IMR-90 (cell line): ENCODE data around the gene KIF3A. TPM values are rescaled to one million over a fixed set of nuclear protein-coding genes. Genes with fewer than 3 reads are reported as not detected.

Experiments used
- ATAC-seq: fragments of 200-7000 bp; cut with Tn5 transposase; 2 replicates; pipeline ENCODE4 v1.9.1; 2020; ENCODE audit warnings: low read depth, mild to moderate bottlenecking, moderate library complexity
- BruUV-seq: library from RNA; stranded (reverse); fragments of 400-500 nt; replicated peaks from 2 replicates; lab custom pipeline; 2021; lab: Mats Ljungman, UMichigan
- CTCF ChIA-PET: fragments of 300-600 bp; formaldehyde crosslinking; extraction: SDS; loops from one replicate; lab custom pipeline; 2021; ENCODE audit warnings: antibody characterized with exemption; lab: Yijun Ruan, JAX
- POLR2A ChIA-PET: fragments of 300-600 bp; sonication (Branson Sonifier 250); formaldehyde crosslinking; loops from one replicate; lab custom pipeline; 2022; ENCODE audit warnings: antibody characterized with exemption; ENCODE audit not compliant: unreplicated experiment; lab: Charles Lee
- DNase-seq: peaks from one replicate; pipeline ENCODE4 v3.0.0; 2013
- H2AFZ ChIP-seq: replicated peaks from 2 replicates; pipeline ENCODE3; 2013; ENCODE audit warnings: low read length, mild to moderate bottlenecking; ENCODE audit not compliant: poor library complexity
- H2AK5ac ChIP-seq: 2 replicates; pipeline ENCODE4 v1.6.1; 2013; ENCODE audit warnings: low read depth, low read length, inconsistent platforms
- H2AK9ac ChIP-seq: replicated peaks from 2 replicates; pipeline ENCODE3; 2013; ENCODE audit warnings: mild to moderate bottlenecking, low read depth, low read length, moderate library complexity; ENCODE audit not compliant: poor library complexity
- H2BK120ac ChIP-seq: 2 replicates; pipeline ENCODE4 v1.6.1; 2013; ENCODE audit warnings: low read depth, low read length, inconsistent platforms
- H2BK15ac ChIP-seq: 3 replicates; pipeline ENCODE4 v1.6.1; 2013; ENCODE audit warnings: low read depth, low read length, inconsistent platforms
- H2BK20ac ChIP-seq: 2 replicates; pipeline ENCODE4 v1.6.1; 2013; ENCODE audit warnings: low read depth, mild to moderate bottlenecking, inconsistent platforms, low read length, moderate library complexity
- H2BK5ac ChIP-seq: 2 replicates; pipeline ENCODE4 v1.6.1; 2013; ENCODE audit warnings: mild to moderate bottlenecking, low read depth, low read length, inconsistent platforms; ENCODE audit not compliant: poor library complexity, severe bottlenecking
- H3K14ac ChIP-seq: replicated peaks from 2 replicates; pipeline ENCODE4 v1.6.1; 2013; ENCODE audit warnings: low read depth, low read length, inconsistent platforms
- H3K18ac ChIP-seq: 2 replicates; pipeline ENCODE4 v1.6.1; 2013; ENCODE audit warnings: low read depth, low read length, control low read depth
- H3K23ac ChIP-seq: 2 replicates; pipeline ENCODE4 v1.6.1; 2013; ENCODE audit warnings: low read depth, low read length, inconsistent platforms
- H3K27ac ChIP-seq: 2 replicates; pipeline ENCODE4 v1.5.1; 2013; ENCODE audit warnings: mild to moderate bottlenecking, control low read depth, low read length; ENCODE audit not compliant: insufficient read depth
- H3K27me3 ChIP-seq: 2 replicates; pipeline ENCODE4 v1.6.1; 2013; ENCODE audit warnings: low read length; ENCODE audit not compliant: control insufficient read depth, insufficient read depth
- H3K36me3 ChIP-seq: 2 replicates; pipeline ENCODE4 v1.6.1; 2013; ENCODE audit warnings: low read length, mixed read lengths; ENCODE audit not compliant: control insufficient read depth, insufficient read depth
- H3K4ac ChIP-seq: 2 replicates; pipeline ENCODE4 v1.6.1; 2013; ENCODE audit warnings: low read depth, low read length, inconsistent platforms
- H3K4me1 ChIP-seq: 2 replicates; pipeline ENCODE4 v1.6.1; 2013; ENCODE audit warnings: low read length, mixed read lengths; ENCODE audit not compliant: control insufficient read depth, insufficient read depth
- H3K4me2 ChIP-seq: 2 replicates; pipeline ENCODE4 v1.6.1; 2013; ENCODE audit warnings: low read depth, mild to moderate bottlenecking, control low read depth, low read length, moderate library complexity
- H3K4me3 ChIP-seq: 2 replicates; pipeline ENCODE4 v1.5.1; 2013; ENCODE audit warnings: low read depth, mild to moderate bottlenecking, control low read depth, low read length, moderate library complexity; ENCODE audit not compliant: insufficient read depth
- H3K56ac ChIP-seq: 2 replicates; pipeline ENCODE4 v1.6.1; 2013; ENCODE audit warnings: low read length, inconsistent platforms; ENCODE audit not compliant: insufficient read depth; ENCODE audit errors: extremely low read depth
- H3K79me1 ChIP-seq, 2 experiments: 2 replicates each; pipeline ENCODE4 v1.6.1; 2013; ENCODE audit warnings: low read length in 2 of 2, inconsistent platforms in 1 of 2, low read depth in 1 of 2
- H3K9ac ChIP-seq: 2 replicates; pipeline ENCODE4 v1.6.1; 2013; ENCODE audit warnings: low read depth, low read length, control low read depth
- H3K9me1 ChIP-seq: 2 replicates; pipeline ENCODE4 v1.6.1; 2013; ENCODE audit warnings: low read length, inconsistent platforms; ENCODE audit not compliant: insufficient read depth
- H3K9me3 ChIP-seq: 2 replicates; pipeline ENCODE4 v1.6.1; 2013; ENCODE audit warnings: low read length; ENCODE audit not compliant: control insufficient read depth, insufficient read depth
- H4K20me1 ChIP-seq: 2 replicates; pipeline ENCODE4 v1.6.1; 2013; ENCODE audit warnings: low read length, inconsistent platforms; ENCODE audit not compliant: insufficient read depth
- H4K5ac ChIP-seq: 2 replicates; pipeline ENCODE4 v1.6.1; 2013; ENCODE audit warnings: mild to moderate bottlenecking, low read depth, low read length, control low read depth
- H4K8ac ChIP-seq, 2 experiments: 2 replicates each; pipeline ENCODE4 v1.6.1; 2013; ENCODE audit warnings: low read depth in 2 of 2, low read length in 2 of 2, control low read depth in 1 of 2, inconsistent platforms in 1 of 2
- H4K91ac ChIP-seq: 2 replicates; pipeline ENCODE4 v1.6.1; 2013; ENCODE audit warnings: low read depth, low read length, inconsistent platforms; ENCODE audit not compliant: insufficient read depth
- CEBPB ChIP-seq: IDR thresholded peaks from 2 replicates; pipeline ENCODE4 v1.6.1; 2012; ENCODE audit warnings: low read depth, low read length, improper control_type of control experiment
- CHD1 ChIP-seq: IDR thresholded peaks from 2 replicates; pipeline ENCODE4 v1.6.1; 2012; ENCODE audit warnings: low read depth, low read length, improper control_type of control experiment
- MAFK ChIP-seq: IDR thresholded peaks from 2 replicates; pipeline ENCODE4 v1.6.1; 2012; ENCODE audit warnings: low read depth, low read length, improper control_type of control experiment
- MXI1 ChIP-seq: IDR thresholded peaks from 2 replicates; pipeline ENCODE4 v1.6.1; 2012; ENCODE audit warnings: low read depth, mild to moderate bottlenecking, low read length, moderate library complexity, borderline replicate concordance
- POLR2A ChIP-seq: IDR thresholded peaks from 2 replicates; pipeline ENCODE4 v1.6.1; 2012; ENCODE audit warnings: mild to moderate bottlenecking, low read depth, low read length
- RAD21 ChIP-seq: IDR thresholded peaks from 2 replicates; pipeline ENCODE4 v1.6.1; 2012; ENCODE audit warnings: low read length, improper control_type of control experiment
- RCOR1 ChIP-seq: IDR thresholded peaks from 2 replicates; pipeline ENCODE4 v1.6.1; 2012; ENCODE audit warnings: mild to moderate bottlenecking, low read length, improper control_type of control experiment; ENCODE audit not compliant: insufficient replicate concordance
- RFX5 ChIP-seq: IDR thresholded peaks from 2 replicates; pipeline ENCODE4 v1.8.0; 2012; ENCODE audit warnings: low read depth, mild to moderate bottlenecking, low read length, moderate library complexity
- SMC3 ChIP-seq: fragments of 150-350 bp; IDR thresholded peaks from 2 replicates; pipeline ENCODE4 v1.6.1; 2016; ENCODE audit warnings: low read depth, mild to moderate bottlenecking, antibody characterized with exemption, low read length, moderate library complexity
- WGBS, 2 experiments: methylation state at CpG; one replicate each; pipeline versions ENCODE4 v1.1.5 to v1.1.7; 2013; ENCODE audit warnings: missing lambda C conversion rate in 2 of 2; ENCODE audit not compliant: insufficient read length in 1 of 2; ENCODE audit errors: extremely low coverage in 2 of 2; 5-methylcytosine and 5-hydroxymethylcytosine counted together
- dilution Hi-C: fragments of 300-500 bp; cut with HindIII; formaldehyde crosslinking; loops from one replicate; pipeline ENCODE4 v1.14.3; 2018; ENCODE audit warnings: low sequenced_read_pairs; ENCODE audit not compliant: unreplicated experiment
- in situ Hi-C: fragments of 300-500 bp; cut with MboI; formaldehyde crosslinking; loops from 3 replicates; pipeline ENCODE4 v1.14.3; 2019; ENCODE audit warnings: low sequenced_read_pairs, inconsistent platforms, mixed read lengths
- intact Hi-C: fragments of 100-400 bp; cut with micrococcal nuclease; formaldehyde crosslinking; loops from 2 replicates; pipeline ENCODE4 v1.10.0; 2022
- polyA plus RNA-seq, 3 experiments: library from polyadenylated mRNA; depleted of rRNA; stranded (reverse); fragments of >200 nt; gene quantifications; 2 replicates each; pipeline ENCODE4 v1.2.3, GENCODE V29; 2012; ENCODE audit warnings: low replicate concordance in 1 of 3
- total RNA-seq: library from RNA; depleted of rRNA; stranded (reverse); fragments of >200 nt; gene quantifications from 2 replicates; pipeline ENCODE4 v1.2.3, GENCODE V29; 2012
- TF ChIP-seq, protein P1 (sequence below): fragments of 150-350 bp; IDR thresholded peaks from 2 replicates; pipeline ENCODE4 v1.6.1; 2016; ENCODE audit warnings: low read depth, mild to moderate bottlenecking, low read length, moderate library complexity, borderline replicate concordance
- TF ChIP-seq, protein P2 (sequence below): fragments of 150-350 bp; IDR thresholded peaks from 2 replicates; pipeline ENCODE4 v1.6.1; 2017; ENCODE audit warnings: mild to moderate bottlenecking, antibody characterized with exemption, low read length, low read depth
- TF ChIP-seq, protein P3 (sequence below): conservative IDR thresholded peaks from 2 replicates; pipeline ENCODE4 v1.5.1; 2012; ENCODE audit warnings: mild to moderate bottlenecking, low read depth, low read length, improper control_type of control experiment

Gene KIF3A
- total and polyA plus RNA-seq, 2 of the 4 experiments (the other 2 are of a cell fraction), result 4.3 to 4.5 TPM

DNA sequence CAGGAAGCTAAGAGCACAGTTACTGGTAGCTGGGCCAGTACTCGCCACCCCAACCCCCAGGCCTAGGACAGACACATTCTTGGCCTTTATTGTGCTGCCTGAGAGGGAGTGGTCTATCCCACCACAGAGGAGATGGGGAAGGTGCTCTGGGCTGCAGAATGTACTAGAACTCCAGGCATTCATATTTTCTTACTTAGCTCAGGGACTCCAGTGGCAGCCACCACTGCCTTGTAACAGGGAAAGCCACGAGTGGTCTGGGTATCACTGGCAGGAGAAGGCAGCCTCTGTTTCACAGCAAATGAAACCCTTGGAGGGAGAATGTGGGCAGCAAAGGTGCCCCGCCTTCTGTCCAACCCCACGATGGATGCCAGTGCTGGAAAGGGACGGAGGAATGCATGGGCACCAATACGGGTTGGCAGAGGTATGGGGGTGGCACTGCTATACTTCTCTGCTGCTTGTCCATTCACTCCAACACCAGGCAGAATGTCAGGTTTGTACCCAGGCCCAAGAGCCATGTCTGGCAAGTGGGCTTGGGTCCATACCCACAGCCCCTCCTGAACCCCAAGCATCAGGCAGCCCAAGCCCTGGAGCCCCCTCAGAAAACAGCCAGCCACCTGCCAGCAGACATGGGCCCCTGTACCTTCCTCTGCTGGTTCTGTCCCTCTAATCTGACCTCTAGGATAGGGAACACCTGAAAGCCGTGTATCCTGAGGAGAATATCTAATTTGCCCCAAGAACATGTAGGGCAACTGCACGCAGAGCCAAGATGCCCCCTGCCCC lies 35.1 kb upstream of the KIF3A start (continued):
- no peak for TF ChIP-seq CEBPB

DNA sequence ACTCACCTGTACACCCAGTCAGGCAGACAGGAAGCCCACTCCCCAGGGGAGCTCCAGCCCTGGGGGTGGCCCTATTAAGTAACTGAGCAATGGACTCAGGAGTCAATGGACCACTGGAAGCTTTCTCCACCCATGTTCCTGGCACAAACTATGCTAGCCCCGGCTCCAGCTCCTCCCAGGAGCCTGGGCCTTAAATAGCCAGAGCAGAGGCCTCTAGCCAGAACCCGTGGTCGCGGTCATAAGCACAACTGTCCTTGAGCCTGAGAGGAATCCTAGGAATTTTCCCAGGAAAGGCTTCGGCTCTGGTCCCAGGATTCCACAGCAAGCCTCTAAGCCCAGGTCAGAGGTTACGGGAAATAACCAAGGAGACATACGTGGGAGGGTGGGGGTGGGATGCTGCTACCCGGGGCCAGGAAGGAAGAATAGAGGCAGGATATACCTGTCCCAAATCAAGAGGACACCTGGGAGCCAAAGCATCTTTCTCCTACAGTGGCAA lies 34.2 kb upstream of the KIF3A start:
- Histone ChIP-seq H2BK5ac (no peak overlapping the region), H2AK9ac (no peak overlapping the region), H4K5ac (no peak overlapping the region), H4K91ac (no peak overlapping the region), H3K4me1 (peaks cover 31% of the 10 kb centered on the region), H3K4me3 (no peak overlapping the region), H3K36me3 (no peaks in the 10 kb centered on the region), H2AFZ (no peak overlapping the region), H3K27ac (no peak overlapping the region), H3K9me3 (no peaks in the 10 kb centered on the region), H2BK120ac (no peak overlapping the region; the same call in 1 of the 2 replicates), H3K79me1 (peaks cover 53 to 91% of the 10 kb centered on the region in 2 experiments), H3K56ac (no peak overlapping the region), H3K18ac (no peak overlapping the region), H3K27me3 (no peaks in the 10 kb centered on the region), H3K9me1 (peaks cover 62% of the 10 kb centered on the region), H2BK15ac (no peak overlapping the region), H2BK20ac (no peak overlapping the region), H3K14ac (no peak overlapping the region), H3K4me2 (no peak overlapping the region), H4K20me1 (peaks cover 70% of the 10 kb centered on the region), H3K23ac (no peak overlapping the region), H4K8ac (no peak overlapping the region), H3K9ac (no peak overlapping the region), H2AK5ac (no peak overlapping the region), H3K4ac (no peak overlapping the region; the same call in 1 of the 2 replicates)
- POLR2A ChIA-PET, result no interaction called here
- intact Hi-C loops (no loop called here), in situ Hi-C loops (no loop called here), dilution Hi-C loops (no loop called here)
- CTCF ChIA-PET, result interaction anchor here (0.6 kb wide), 1 partner anchor 87 kb away, joined by 3 read pairs; no protein-coding TSS in a partner anchor
- WGBS, 2 experiments, result 69% methylated on average over 5 of the region's 8 CpGs; no CpG with 5 or more reads in 1 of the 2 experiments
- DNase-seq (peak; percentile 67), ATAC-seq (no peak)
- no TSS peak for BruUV-seq
- TF ChIP-seq RAD21, result no peak
- TF ChIP-seq SMC3, result no peak
- TF ChIP-seq, protein P1, sequence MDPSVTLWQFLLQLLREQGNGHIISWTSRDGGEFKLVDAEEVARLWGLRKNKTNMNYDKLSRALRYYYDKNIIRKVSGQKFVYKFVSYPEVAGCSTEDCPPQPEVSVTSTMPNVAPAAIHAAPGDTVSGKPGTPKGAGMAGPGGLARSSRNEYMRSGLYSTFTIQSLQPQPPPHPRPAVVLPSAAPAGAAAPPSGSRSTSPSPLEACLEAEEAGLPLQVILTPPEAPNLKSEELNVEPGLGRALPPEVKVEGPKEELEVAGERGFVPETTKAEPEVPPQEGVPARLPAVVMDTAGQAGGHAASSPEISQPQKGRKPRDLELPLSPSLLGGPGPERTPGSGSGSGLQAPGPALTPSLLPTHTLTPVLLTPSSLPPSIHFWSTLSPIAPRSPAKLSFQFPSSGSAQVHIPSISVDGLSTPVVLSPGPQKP, result no peak
- no peak for TF ChIP-seq CHD1
- TF ChIP-seq RFX5, result no peak
- TF ChIP-seq, protein P2, sequence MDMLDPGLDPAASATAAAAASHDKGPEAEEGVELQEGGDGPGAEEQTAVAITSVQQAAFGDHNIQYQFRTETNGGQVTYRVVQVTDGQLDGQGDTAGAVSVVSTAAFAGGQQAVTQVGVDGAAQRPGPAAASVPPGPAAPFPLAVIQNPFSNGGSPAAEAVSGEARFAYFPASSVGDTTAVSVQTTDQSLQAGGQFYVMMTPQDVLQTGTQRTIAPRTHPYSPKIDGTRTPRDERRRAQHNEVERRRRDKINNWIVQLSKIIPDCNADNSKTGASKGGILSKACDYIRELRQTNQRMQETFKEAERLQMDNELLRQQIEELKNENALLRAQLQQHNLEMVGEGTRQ, result no peak
- no peak for TF ChIP-seq CEBPB
- no peak for TF ChIP-seq MXI1
- TF ChIP-seq, protein P3, sequence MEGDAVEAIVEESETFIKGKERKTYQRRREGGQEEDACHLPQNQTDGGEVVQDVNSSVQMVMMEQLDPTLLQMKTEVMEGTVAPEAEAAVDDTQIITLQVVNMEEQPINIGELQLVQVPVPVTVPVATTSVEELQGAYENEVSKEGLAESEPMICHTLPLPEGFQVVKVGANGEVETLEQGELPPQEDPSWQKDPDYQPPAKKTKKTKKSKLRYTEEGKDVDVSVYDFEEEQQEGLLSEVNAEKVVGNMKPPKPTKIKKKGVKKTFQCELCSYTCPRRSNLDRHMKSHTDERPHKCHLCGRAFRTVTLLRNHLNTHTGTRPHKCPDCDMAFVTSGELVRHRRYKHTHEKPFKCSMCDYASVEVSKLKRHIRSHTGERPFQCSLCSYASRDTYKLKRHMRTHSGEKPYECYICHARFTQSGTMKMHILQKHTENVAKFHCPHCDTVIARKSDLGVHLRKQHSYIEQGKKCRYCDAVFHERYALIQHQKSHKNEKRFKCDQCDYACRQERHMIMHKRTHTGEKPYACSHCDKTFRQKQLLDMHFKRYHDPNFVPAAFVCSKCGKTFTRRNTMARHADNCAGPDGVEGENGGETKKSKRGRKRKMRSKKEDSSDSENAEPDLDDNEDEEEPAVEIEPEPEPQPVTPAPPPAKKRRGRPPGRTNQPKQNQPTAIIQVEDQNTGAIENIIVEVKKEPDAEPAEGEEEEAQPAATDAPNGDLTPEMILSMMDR, result no peak
- TF ChIP-seq MAFK, result no peak
- TF ChIP-seq RCOR1, result no peak
- no peak for TF ChIP-seq POLR2A
